NCI-H146 (cell line): Measurements from ENCODE around the gene MESP2.
A peak's percentile ranks its signal among the peaks of the same experiment; 100 is the strongest.
"Not testable (repeated sequence)": the region's sequence is repeated elsewhere in the genome, so short reads cannot be mapped to it uniquely, and the experiment has no call there.

ENCODE experiments used
- DNase-seq: peaks from one replicate; lab custom pipeline; 2025; lab: John Stamatoyannopoulos, UW

Gene MESP2

DNA sequence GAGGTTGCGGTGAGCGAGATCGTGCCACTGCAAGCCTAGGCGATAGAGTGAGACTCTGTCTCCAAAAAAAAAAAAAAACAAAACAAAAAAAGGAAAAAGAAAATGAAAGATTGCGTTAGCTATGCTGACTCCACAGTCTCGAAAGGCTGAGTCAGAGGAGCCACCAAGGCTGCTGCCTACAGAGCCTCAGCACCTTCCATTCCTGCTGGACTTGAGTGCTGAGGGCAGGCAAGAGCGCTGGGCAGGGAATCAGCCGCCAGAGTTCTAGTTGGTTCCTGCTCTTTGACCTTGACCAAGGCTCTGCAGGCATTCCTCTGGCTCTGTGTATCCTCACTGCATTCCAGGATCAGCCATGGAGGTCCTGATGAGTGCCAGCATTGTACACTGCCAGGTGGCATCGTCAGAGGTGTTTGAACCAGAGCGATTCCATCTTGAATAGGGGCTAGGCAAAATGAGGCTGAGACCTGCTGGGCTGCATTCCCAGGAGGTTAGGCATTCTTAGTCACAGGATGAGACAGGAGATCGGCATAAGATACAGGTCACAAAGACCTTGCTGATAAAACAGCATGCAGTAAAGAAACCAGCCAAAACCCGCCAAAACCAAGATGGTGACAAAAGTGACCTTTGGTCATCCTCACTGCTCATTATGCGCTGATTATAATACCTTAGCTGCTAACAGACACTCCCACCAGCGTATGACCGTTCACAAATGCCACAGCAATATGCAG lies 5.9 kb downstream of the MESP2 start:
- no peak for DNase-seq

DNA sequence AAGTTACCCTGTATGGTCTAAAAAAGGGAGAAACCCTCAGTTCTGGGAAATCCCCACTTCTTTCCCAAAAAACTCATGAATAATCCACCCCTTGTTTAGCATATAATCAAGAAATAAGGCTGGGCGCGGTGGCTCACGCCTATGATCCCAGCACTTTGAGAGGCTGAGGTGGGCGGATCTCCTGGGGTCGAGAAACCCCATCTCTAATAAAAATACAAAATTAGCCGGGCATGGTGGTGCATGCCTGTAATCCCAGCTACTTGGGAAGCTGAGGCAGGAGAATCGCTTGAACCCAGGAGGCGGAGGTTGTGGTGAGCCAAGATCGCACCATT lies 6.5 kb downstream of the MESP2 start:
- DNase-seq: not testable (repeated sequence)

DNA sequence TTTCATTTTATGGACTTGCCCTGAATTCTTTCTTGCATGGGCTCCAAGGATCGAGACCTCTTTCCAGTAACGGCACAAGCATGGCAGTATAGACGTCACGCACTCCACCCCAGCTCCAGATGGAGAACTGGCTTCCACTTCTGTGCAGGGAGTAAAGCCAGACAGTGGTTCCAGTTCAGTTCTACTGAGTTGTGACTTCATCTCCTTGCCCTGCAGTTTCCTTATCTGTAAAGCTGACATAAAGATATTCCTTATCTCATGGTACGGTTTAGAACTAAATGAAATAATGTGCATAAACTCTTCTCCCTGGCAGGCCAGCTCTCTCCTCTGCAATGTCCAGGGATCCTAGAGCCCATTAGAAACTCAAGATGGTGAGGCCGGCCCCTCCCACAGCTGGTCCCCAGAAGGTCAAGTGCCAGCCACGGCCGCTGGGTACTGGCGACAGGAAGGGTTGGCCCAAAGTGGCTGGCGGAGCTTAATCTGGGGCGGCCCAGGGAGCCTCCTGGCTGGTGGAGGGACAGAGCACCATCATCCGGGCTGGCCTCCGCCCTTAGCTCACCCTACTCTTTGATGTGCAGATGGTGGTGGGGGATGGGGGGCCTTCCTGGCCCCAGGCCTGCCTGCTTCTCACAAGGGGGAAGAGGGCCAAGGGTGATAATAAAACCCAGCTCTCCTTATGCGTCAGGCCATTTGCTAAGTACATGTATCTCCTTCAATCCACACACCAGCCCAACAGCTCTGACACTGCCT lies 7.2 kb downstream of the MESP2 start:
- no peak for DNase-seq

DNA sequence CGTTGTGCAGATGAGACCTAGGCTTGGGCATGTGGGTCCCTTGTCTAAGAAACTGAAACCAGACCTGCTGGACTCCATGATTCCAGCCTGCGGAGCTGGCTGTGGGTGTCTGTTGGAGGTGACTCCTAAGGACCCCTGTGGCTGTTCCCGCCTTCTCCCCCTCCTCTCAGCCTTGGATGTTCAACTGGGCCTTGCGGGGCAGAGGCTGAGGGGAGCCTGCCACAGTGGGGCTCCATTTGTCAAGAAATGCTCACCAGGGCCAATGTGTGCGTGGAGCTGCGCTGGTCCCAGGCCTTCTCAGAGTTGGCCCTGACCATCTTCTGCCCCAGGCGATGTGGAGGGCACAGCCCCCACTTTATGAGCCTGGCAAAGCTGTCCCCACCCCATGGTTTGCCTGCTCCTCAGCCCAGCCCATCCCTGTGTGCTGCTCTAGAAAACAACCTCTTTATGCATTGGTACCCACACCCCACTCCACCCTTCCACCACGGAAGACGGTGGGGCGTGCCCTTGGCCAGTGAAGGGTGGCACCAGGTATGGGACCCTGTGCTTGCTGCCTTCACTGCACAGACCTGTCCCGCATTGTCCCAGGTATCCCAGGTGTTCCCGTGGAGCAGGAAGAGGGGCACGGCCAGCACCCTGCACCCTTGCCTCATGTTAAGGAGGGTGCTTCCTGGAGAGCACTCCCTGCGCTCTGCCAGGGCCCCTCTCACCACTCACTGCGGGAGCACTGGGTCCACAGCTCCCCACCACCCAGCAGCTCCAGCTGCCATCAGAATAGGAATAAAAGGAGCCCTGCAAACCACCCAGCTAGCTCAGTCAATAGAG lies 7.9 kb downstream of the MESP2 start:
- peak; percentile 31 for DNase-seq

DNA sequence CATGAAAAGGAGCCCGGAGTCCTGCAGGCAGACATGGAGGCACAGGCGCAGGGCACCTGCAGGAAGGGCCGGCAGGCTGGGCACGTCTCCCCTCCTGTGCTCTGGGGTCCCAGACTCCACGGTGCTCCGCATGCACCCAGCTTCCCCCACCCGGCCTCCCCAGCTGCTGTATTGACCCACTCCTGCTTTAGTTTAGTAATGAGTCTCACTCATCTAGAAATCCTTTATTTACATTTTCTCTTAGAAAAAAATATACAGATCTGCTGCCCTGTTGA lies 8.5 kb downstream of the MESP2 start:
- DNase-seq: no peak

DNA sequence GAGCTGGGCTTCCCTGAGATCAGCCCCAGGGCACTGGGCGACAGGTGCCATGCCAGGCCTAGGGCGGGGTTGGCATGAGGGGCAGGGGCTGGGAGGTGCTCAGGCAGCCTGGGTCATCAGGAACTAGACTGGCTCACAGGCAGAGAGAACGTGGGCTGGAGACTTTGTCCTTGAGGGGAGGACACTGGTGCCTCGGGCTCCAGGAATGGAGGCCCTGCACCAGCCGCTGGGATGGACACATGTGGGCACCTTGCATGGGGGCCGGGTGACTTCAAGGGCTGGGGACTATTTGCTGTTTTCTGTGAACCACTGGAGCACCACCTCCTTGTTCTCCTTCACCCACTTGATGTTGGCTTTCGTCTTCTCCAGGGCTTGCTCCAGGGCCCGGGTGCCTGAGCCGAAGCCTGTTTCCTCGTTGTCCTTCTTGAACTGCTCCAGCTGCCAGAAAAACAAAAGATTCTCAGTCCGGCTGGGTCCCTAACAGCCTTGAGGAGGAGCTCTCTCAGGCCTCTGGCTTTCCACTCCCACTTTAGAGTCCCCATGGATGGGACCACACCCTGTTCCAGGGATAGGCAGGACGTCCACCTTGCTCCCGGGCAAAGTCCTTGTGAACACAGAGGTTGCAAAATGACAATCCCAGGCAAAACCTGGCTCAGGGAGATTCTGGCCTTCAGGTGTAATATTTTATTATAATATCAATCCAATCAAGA lies 9.1 kb downstream of the MESP2 start:
- DNase-seq: no peak

DNA sequence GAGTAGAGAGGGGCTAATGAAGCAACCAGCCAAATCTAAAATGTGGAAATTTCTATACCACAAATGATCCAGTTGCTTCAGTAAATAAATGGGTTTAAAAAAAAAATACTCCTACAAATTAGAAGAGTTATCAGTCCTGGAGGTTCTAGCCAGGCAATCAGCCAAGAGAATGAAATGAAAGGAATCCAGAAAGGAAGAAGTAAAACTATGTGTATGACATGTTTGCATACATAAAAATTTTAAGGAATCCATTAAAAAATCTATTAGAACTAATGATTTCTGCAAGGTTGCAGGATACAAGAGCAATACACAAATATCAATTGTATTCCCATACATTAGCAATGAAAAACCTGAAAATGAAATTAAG lies 9.6 kb downstream of the MESP2 start:
- DNase-seq: no peak

DNA sequence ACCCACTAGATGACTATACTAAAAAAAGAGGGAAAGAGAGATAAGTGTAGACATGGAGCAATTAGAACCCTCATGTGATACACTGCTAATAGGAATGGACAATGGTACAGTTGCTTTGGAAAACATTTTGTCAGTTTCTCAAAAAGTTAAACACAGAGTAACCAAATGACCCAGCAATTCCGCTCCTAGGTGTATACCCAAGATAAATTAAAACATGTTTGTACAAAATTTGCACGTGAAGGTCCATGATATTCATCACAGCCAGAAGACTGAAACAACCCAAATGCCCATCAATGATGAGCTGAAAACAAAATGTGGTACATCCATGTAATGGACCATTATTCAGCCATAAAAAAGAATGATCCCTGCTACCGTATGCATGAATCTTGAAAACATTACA lies 11.8 kb downstream of the MESP2 start:
- DNase-seq: no peak

DNA sequence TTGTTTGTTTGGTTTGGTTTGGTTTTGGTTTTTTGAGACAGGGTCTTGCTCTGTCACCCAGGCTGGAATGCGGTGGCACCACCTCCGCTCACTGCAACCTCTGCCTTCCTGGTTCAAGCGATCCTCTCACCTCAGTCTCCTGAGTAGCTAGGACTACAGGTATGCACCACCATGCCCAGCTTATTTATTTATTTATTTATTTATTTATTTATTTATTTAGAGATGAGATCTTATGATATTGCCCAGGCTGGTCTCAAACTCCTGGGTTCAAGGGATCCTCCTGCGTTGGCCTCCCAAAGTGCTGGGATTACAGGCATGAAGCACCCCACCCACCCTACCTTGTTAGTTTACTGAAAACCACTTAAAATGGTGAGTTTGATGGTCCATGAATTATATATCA lies 12.5 kb downstream of the MESP2 start:
- DNase-seq: not testable (repeated sequence)

DNA sequence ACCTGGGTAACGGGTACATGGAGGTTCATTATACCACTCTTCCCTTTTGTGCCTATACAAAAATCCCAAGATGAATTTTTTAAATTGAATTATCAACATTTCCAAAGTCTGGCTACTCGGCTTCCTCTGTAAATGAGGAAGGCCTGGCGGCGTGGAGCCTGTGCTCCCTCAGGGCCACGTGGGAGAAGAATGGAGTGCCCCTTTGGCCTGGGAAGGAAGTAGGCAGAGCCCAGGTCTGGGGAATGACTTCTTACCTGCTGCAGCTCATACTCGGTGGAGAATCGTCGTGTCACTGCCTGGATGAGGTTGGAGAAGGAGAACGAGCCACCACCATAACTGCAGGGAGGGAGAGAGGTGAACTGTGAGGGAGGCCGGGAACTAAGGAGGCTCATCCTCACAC lies 14.1 kb downstream of the MESP2 start:
- no peak for DNase-seq

DNA sequence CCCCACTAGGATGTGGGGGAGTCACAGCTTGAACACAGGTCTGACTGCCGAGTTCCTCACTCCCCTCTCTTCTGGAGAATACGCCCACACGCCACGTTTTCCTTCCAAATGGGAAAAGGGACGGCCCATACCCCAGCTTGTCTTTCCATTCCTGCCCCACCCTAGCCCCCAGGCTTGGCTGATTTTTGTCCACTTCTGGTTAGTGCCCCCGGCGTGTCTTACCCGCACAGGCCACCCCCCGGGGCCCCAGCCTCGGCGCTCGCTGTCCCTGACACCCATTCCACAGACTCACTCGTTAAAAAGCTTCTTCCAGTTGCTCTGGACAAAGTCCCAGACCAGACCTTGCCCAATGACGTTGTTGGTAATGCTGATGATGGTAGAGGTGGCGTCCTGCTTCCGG lies 14.5 kb downstream of the MESP2 start:
- no peak for DNase-seq

DNA sequence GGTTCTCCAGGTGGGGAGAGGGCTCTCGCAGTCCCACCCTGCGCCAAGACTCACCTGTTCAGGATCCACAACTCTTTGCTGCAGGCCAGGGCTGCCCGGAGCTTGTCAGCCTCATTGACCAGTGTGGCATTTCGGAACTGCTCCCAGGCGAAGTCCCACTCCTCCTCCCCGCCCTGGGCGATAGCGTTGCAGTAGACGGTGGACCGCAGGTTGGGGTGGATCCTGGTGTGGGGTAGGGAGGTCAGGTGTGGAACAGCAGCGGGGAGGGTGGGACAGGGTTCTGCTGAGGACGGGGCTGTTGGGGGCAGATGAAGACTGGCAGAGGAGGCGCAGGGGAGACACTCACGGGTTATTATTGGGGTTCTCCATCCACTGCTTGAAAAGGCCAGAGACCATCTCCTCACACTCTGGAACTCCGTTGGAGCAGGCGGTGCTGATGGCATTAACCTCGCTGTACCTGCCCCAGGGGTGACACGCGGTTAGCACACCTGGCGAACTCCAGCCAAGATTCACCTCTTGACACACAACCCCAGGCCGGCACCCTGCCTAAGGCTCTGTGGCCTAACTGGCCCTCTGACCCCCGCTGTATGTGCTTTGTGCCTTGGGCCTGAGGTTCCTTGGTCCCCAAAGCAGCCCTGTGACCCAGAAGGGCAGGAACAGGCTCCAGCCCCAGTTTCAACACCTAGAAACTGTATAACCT lies 16.1 kb downstream of the MESP2 start:
- DNase-seq: no peak

DNA sequence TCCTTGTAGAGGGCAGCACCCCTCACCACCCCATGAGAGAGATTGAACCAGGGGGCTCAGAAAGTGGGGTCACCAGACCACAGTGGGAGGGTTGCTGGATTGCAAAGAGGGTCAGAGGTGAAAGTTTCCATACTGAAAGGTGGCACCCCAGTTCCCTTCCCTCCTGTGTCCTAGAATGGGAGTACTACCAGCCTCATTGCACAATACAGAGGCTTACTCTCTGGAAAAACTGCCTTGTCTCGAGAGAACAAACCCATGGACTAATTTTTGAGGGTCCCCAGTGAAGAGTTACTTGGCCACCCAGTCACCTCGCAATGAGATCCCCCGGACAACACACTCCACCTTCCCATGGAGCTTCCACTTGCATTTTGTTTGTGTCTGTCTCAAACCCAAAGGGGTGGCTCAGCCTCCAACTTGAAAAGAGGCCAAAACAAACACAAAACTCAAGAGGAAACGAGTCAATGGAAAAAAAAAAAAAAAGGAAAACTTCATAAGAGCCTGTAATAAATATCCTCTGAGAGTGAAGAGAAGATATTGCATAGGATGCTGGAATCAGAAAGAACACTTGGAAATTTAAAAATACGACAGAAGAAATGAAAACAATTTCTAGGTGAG lies 18.6 kb downstream of the MESP2 start:
- no peak for DNase-seq

DNA sequence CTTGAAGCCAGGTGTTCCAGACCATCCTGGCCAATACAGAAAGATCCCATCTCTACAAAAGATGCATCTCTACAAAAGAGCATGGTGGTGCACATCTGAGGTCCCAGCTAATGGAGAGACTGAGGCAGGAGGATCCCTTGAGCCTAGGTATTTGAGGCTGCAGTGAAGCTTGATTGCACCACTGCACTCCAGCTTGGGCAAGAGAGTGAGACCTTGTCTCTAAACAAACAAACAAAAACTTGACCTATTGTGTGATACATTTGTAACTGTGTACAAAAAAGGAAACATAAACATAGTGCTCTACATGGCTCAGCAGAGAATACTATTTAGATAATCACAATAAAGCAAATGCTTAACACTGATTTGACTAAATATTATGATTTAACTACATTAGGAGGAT lies 19.9 kb downstream of the MESP2 start:
- no peak for DNase-seq

DNA sequence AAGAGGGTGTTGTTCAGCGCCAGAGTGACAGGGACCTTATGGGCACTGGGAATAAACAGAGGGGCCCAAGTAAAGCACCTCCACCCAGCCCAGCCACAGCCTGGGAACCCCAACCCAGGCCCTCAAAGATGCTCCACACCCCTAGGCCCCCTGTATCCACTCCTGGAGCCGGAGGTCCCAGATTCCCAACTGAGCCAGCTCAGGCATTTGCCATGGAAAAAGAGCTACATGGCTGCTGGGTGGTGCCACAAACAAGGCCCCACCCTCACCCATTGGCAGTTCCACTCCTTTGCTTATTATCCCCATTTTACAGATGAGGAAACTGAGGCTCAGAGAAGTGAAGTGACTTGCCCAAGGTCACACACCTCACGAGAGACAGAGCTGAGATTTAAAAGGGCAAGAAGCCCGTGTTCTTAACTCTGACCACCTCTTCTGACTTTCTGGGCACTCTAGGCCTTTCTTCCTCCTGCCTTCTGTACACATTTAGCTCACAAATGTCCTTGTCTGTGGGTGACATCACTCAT lies 21.6 kb downstream of the MESP2 start:
- DNase-seq: no peak

DNA sequence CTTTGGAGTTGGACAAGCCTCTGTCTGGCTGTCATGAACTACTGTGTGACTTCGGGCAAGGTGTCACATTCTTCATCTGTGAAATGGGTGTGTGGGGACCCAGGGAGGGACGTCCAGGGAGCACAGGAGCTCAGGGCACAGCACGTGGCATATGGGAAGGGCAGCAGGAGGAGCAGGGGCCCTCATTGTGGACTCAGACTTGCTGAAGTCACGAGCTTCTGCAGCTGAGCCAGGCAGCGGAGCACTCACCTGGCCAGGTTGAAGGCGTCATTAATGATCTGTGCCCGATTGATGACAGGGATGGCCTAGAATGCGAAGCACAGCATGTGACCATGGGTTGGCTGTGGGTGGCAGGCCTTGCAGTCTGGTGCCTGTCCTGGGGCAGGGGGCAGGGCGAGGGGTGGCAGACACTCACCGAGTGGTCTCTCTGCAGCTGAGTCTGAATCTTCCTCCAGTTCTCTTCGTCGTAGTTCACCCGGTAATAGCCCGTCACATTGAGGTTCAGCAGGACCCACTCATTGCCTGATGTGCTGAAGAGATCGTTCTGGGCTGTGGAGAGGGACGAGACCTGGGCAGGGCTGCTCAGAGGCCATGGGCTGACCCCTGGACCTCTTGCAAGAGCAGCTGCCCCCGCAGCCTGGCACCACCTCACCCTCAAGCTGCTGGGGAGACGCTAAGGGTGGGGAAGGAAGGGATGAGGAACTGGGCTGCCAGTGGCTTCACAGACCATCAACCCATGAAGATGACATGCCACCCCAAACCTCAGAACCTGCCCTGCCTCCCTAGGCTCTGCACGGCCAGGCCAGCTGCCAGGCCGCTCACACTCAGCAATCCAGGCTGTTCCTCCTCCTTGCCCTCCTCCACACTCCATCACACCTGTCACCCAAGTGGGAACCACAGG lies 23.1 kb downstream of the MESP2 start:
- DNase-seq: no peak

DNA sequence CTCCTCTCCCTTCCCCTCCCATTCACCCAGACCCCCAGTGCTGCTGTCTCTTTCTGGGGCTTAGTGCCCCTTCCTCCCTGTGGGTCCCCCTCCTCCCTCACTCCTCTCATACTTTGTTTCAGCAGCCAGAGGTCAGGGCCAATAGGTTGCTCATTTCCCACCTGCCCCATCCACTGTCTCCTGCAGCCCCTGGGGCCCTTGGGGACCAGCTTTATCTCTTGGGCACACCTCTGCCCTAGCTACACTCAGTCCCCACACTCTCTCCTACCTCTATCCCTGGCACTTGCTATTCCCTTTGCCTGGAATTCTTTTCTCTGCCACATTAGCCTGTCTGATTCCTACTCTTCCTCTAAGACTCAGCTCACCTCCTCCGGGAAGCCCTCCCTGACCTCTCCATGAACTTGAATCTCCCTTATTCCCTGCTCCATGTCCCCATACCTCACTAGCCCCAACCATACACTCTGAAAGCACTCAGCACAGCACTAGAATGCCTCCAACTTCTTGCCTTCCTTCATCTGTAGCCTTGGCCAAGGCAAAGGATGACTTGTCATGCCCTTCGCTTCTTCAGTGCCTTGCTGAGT lies 23.9 kb downstream of the MESP2 start:
- no peak for DNase-seq

DNA sequence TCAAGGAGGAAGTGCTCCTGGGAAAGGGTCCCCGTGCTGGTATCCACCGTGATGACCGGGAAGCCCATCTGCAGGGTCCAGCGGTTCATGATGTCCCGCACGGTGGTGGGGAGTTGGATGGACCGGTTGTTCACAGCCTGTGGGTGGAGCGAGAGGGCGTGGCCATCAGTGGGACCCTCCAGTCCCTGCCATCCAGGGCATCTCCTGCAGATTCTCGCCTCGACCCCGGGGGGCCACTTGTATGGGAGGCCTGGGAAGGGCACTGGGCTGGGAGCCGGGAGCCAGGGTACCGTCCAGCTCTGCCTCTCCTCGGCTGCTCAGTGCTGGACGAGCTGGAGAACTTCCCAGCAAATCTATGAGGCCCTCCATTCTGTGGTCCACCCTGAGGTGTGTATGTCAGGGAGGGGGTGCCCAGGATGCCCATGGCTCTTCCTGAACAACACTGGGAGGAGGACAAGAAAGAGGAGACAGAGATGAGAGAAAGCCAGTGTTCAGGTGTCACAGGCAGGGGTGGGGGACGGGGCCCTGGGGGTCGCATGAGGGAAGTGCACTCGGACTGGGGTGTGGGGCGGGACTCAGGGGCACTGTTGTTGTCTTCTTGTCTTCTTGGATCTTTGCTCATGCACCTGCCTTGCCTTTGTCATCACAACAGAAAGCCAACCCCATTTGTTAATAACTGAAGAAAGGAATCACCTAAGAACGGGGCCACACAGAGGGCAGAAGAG lies 25.5 kb downstream of the MESP2 start:
- DNase-seq: no peak

DNA sequence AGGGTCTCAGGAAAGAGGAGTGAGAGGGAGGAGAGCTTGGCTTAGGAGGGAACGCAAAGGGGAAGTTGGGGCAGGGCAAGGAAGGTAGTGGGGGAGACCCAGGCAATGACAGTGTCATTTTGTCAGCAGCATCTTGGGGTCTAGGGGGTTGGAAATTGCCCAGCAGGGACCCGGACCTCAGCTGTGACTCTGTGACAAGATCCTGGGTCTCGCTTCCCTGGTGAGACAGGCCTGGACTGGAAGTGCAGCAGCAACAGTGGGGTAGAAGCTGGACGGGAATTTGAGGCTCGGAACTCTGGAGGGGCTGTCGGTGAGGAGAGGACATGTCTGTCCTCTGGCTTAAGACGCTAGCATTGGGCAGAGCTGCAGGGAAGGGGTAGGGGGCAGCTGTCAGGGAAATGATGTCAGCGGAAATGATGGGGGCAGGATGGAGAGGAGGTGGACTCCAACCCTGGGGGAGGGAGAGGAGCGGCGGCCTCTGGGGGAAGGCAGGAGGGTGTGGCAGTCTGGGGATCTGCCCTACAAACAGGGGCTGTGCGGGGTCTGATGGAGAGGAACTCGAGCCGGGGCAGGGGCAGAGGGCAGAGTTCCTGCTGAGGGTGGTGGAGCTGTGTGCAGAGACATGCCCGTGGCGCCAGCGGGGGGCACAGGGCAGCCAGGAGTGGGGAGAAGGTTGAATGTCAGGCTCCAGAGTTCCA lies 26.2 kb downstream of the MESP2 start:
- no peak for DNase-seq
